ENCODE measurements around the gene KAZN.

The KAZN gene

DNA sequence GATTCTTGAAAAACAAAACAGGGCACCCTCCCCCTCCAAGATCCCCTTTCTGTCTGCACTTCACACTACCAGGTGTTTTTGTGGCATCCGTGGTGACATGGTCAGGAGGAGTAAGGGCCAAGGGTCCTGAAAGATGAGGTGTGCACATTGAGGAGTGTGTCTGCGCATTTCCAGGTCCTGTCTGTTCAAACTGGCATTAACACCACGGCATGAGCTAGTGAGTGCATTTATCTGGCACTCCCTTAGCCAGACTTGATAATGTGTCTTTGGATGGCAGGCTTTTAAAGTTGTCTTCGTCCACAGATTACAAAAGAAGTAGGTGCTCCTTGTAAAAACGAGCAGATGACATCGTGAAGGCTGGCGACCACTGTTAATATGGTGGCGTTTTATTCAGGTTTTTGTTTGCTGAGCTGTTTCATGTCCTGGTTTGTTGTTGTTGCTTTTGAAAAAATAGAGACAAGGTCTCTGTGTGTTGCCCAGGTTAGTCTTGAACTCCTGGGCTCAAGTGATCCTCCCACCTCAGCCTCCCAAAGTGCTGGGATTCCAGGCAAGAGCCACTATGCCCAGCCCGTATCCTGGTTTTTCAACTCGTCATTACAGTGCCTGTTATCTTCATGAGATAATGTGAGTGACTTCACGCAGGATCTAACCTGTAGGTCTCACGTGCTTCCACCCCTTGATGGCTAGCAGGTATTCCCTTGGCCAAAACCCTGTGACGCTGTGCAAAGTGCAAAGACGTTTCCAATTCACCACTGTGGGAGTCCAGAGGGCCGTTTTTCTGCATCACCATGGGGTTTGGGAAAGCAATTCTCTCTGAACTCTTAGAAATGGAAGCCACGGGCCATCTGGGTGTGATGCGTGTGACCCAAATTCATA is 559.3 kb downstream of the KAZN start:
- DNase-seq = no peak

GRCh38 chr1:15158506-15159165 is 560.2 kb downstream of the KAZN start:
- no peak for DNase-seq

DNA sequence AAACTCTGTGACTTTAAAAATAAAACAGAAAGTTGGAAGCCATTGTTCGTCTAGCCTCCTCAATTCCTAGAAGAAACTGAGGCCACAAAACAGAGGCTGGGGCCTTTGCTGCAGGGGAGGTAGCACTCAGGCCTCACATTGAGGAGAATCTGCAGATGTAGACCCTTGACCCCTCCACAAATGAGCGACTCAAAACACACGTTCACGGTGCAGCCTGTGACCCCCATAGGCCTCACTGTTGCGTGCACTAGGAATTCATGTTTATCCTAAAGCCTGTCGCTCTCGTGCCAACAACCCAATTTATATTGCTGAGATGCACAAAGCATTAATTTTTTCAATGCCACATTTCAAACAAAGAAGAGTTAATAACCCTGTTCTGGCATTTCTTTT is 560.7 kb downstream of the KAZN start:
- DNase-seq = no peak

DNA sequence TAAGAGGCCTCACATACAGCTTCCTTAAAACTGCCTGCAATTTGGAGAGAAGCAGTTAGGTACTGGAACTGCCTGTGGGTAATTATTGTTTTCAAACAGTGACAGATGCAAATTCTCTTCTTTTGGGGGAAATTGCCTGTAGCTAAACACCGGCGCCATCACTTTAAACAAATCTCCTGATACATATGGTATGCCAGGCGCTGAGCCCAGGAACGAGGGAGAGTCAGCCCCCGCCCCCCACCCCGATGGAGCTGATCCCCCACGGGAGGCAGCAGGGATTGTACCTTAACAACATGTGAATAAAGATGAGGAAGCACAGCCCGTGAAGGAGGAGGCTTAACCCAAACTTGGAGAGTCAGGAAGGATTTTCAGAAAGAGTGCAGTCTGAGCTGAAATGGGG is 562.1 kb downstream of the KAZN start:
- DNase-seq = peak; percentile 49

- DNase-seq = no peak
Measured at GRCh38 chr1:15167386-15167785, 568.9 kb downstream of the KAZN start.
